Activated naive CD4-positive, alpha-beta T cell treated with anti-CD3 and anti-CD28 coated beads for 36 hours (primary cell): ENCODE results near the gene DHFR2. TPM values are rescaled to one million over a fixed set of nuclear protein-coding genes. Genes with fewer than 3 reads are reported as not detected.
"Not testable (repeated sequence)": the region's sequence is repeated elsewhere in the genome, so short reads cannot be mapped to it uniquely, and the experiment has no call there.

ENCODE experiments used
- CTCF ChIA-PET: fragments of 350-600 bp; sonication (Branson Sonifier 250); formaldehyde crosslinking; loops from one replicate; lab custom pipeline; 2021; ENCODE audit warnings: antibody characterized with exemption; lab: Charles Lee
- DNase-seq: peaks from one replicate; pipeline ENCODE4 v3.0.0-alpha.2; 2020
- H3K27ac Mint-ChIP-seq: one replicate; pipeline ENCODE4 v1.8.0; 2021; ENCODE audit warnings: mild to moderate bottlenecking, mixed read lengths
- H3K27me3 Mint-ChIP-seq: one replicate; pipeline ENCODE4 v1.8.0; 2021; ENCODE audit warnings: low read depth, mixed read lengths
- H3K36me3 Mint-ChIP-seq: one replicate; pipeline ENCODE4 v1.8.0; 2021; ENCODE audit warnings: low read depth, mixed read lengths
- H3K4me1 Mint-ChIP-seq: one replicate; pipeline ENCODE4 v1.8.0; 2021; ENCODE audit warnings: low read depth, mixed read lengths
- H3K4me3 Mint-ChIP-seq: one replicate; pipeline ENCODE4 v1.8.0; 2021; ENCODE audit warnings: mild to moderate bottlenecking, moderate library complexity, mixed read lengths
- H3K9me3 Mint-ChIP-seq: one replicate; pipeline ENCODE4 v1.8.0; 2021; ENCODE audit warnings: mixed read lengths
- intact Hi-C: fragments of 100-400 bp; cut with micrococcal nuclease; formaldehyde crosslinking; loops from one replicate; pipeline ENCODE4 v1.15.1; 2023
- total RNA-seq, 2 experiments: library from RNA; stranded (reverse); gene quantifications; one replicate each; pipeline ENCODE4 v1.2.3, GENCODE V29; 2021

The DHFR2 gene
- total RNA-seq, 2 experiments from 2014 or later = 4.5 to 5.3 TPM

GRCh38 chr3:94063496-94064119, 892 bp upstream of the DHFR2 start:
- Mint-ChIP-seq H3K9me3 (peaks cover 5% of the 10 kb centered on the region), H3K27me3 (no peaks in the 10 kb centered on the region), H3K4me1 (peaks cover 58% of the 10 kb centered on the region), H3K4me3 (peak overlapping the region; percentile 95), H3K27ac (peak overlapping the region; percentile 99), H3K36me3 (peaks cover 38% of the 10 kb centered on the region)
- intact Hi-C loops = loop anchor here (2.0 kb wide), 1 partner anchor 27 kb away; no protein-coding TSS in a partner anchor
- DNase-seq = no peak
- CTCF ChIA-PET = interaction anchor here (1.0 to 1.8 kb wide), 3 partner anchors 50 to 60 kb away, joined by 3 to 6 read pairs (median 4); no protein-coding TSS in a partner anchor

- Mint-ChIP-seq H3K36me3 (peaks cover 23% of the 10 kb centered on the region), H3K27ac (no peak overlapping the region), H3K4me1 (peaks cover 45% of the 10 kb centered on the region), H3K4me3 (no peak overlapping the region), H3K9me3 (no peaks in the 10 kb centered on the region), H3K27me3 (no peaks in the 10 kb centered on the region)
- intact Hi-C loops = no loop called here
- no peak for DNase-seq
- CTCF ChIA-PET = no interaction called here
Measured at GRCh38 chr3:94061297-94061696, 1.4 kb downstream of the DHFR2 start.

- no peak overlapping the region for H3K4me3 Mint-ChIP-seq
- no peak overlapping the region for H3K27ac Mint-ChIP-seq
- CTCF ChIA-PET = interaction anchor here (0.8 kb wide), 1 partner anchor 40 kb away, joined by 3 read pairs; no protein-coding TSS in a partner anchor
- H3K4me1 Mint-ChIP-seq = no peaks in the 10 kb centered on the region
- no peaks in the 10 kb centered on the region for H3K27me3 Mint-ChIP-seq
- no peaks in the 10 kb centered on the region for H3K36me3 Mint-ChIP-seq
- no peaks in the 10 kb centered on the region for H3K9me3 Mint-ChIP-seq
- intact Hi-C loops = no loop called here
- no peak for DNase-seq
Measured at GRCh38 chr3:94050546-94050945, 12.2 kb downstream of the DHFR2 start.

- Mint-ChIP-seq H3K4me1 (no peaks in the 10 kb centered on the region), H3K36me3 (peaks cover 5% of the 10 kb centered on the region), H3K4me3 (no peak overlapping the region), H3K27me3 (no peaks in the 10 kb centered on the region), H3K27ac (no peak overlapping the region), H3K9me3 (no peaks in the 10 kb centered on the region)
- DNase-seq = no peak
- CTCF ChIA-PET = no interaction called here
- intact Hi-C loops = no loop called here
Measured at GRCh38 chr3:94049267-94049666, 13.4 kb downstream of the DHFR2 start.

GRCh38 chr3:94046533-94046932, 16.2 kb downstream of the DHFR2 start:
- CTCF ChIA-PET = no interaction called here
- H3K4me3 Mint-ChIP-seq = no peak overlapping the region
- H3K9me3 Mint-ChIP-seq = no peaks in the 10 kb centered on the region
- intact Hi-C loops = no loop called here
- H3K4me1 Mint-ChIP-seq = no peaks in the 10 kb centered on the region
- DNase-seq = no peak
- H3K27ac Mint-ChIP-seq = no peak overlapping the region
- H3K27me3 Mint-ChIP-seq = no peaks in the 10 kb centered on the region
- peaks cover 11% of the 10 kb centered on the region for H3K36me3 Mint-ChIP-seq

- H3K4me1 Mint-ChIP-seq, intact Hi-C loops, H3K4me3 Mint-ChIP-seq, H3K9me3 Mint-ChIP-seq, DNase-seq, CTCF ChIA-PET, H3K27ac Mint-ChIP-seq, H3K27me3 Mint-ChIP-seq: not testable (repeated sequence)
- H3K36me3 Mint-ChIP-seq = peaks cover 11% of the 10 kb centered on the region
Measured at GRCh38 chr3:94044100-94044936, 18.4 kb downstream of the DHFR2 start.

GRCh38 chr3:94043285-94043684, 19.4 kb downstream of the DHFR2 start:
- no peaks in the 10 kb centered on the region for H3K4me1 Mint-ChIP-seq
- no peak for DNase-seq
- no peak overlapping the region for H3K4me3 Mint-ChIP-seq
- CTCF ChIA-PET = no interaction called here
- peaks cover 11% of the 10 kb centered on the region for H3K36me3 Mint-ChIP-seq
- H3K27ac Mint-ChIP-seq = no peak overlapping the region
- intact Hi-C loops = no loop called here
- H3K9me3 Mint-ChIP-seq = no peaks in the 10 kb centered on the region
- H3K27me3 Mint-ChIP-seq = no peaks in the 10 kb centered on the region

- Mint-ChIP-seq H3K4me1 (no peaks in the 10 kb centered on the region), H3K36me3 (peaks cover 5% of the 10 kb centered on the region), H3K9me3 (no peaks in the 10 kb centered on the region), H3K27ac (no peak overlapping the region), H3K27me3 (no peaks in the 10 kb centered on the region), H3K4me3 (no peak overlapping the region)
- no peak for DNase-seq
- CTCF ChIA-PET = interaction anchor here (1.0 to 1.3 kb wide), 4 partner anchors 9 to 32 kb away, joined by 3 to 4 read pairs (median 4); partner anchors contain the start of gene DHFR2
- intact Hi-C loops = loop anchor here (2.0 kb wide), 2 partner anchors 26 kb away; partner anchors contain the start of genes DHFR2 and NSUN3
Measured at GRCh38 chr3:94036909-94037507, 25.7 kb downstream of the DHFR2 start.

- Mint-ChIP-seq H3K4me3 (no peak within 1 kb of the TSS), H3K9me3 (no peaks in the 10 kb centered on the region), H3K27ac (no peak within 1 kb of the TSS), H3K4me1 (no peaks in the 10 kb centered on the region), H3K27me3 (no peaks in the 10 kb centered on the region), H3K36me3 (peaks cover 1% of the 10 kb centered on the region)
- CTCF ChIA-PET = interaction anchor here (0.8 to 1.0 kb wide), 2 partner anchors 9 to 27 kb away, joined by 3 to 4 read pairs; no protein-coding TSS in a partner anchor
- intact Hi-C loops = no loop called here
- no peak for DNase-seq
Measured at GRCh38 chr3:94028093-94028837, 34.5 kb downstream of the DHFR2 start, which contains the start of gene STX19. STX19 (minus strand) TSS chr3:94028597; CDS start chr3:94015269, 13,328 bp downstream.

GRCh38 chr3:94026623-94027022, 36.1 kb downstream of the DHFR2 start:
- Mint-ChIP-seq H3K27me3 (no peaks in the 10 kb centered on the region), H3K9me3 (no peaks in the 10 kb centered on the region), H3K36me3 (no peaks in the 10 kb centered on the region), H3K4me1 (no peaks in the 10 kb centered on the region), H3K27ac (no peak overlapping the region), H3K4me3 (no peak overlapping the region)
- intact Hi-C loops = no loop called here
- CTCF ChIA-PET = interaction anchor here (1.2 kb wide), 1 partner anchor 11 kb away, joined by 4 read pairs; no protein-coding TSS in a partner anchor
- no peak for DNase-seq

- intact Hi-C loops = no loop called here
- peaks cover 2% of the 10 kb centered on the region for H3K36me3 Mint-ChIP-seq
- no peaks in the 10 kb centered on the region for H3K27me3 Mint-ChIP-seq
- DNase-seq = no peak
- H3K4me1 Mint-ChIP-seq = no peaks in the 10 kb centered on the region
- H3K4me3 Mint-ChIP-seq = no peak overlapping the region
- CTCF ChIA-PET = no interaction called here
- no peak overlapping the region for H3K27ac Mint-ChIP-seq
- H3K9me3 Mint-ChIP-seq = no peaks in the 10 kb centered on the region
Measured at GRCh38 chr3:94024385-94024784, 38.3 kb downstream of the DHFR2 start.
